Measurements from ENCODE around the gene MTMR6. TPM values are rescaled to one million over a fixed set of nuclear protein-coding genes. Genes with fewer than 3 reads are reported as not detected.

Gene MTMR6
- total RNA-seq, 1 donor from 2014 or later: 11.5 TPM

DNA sequence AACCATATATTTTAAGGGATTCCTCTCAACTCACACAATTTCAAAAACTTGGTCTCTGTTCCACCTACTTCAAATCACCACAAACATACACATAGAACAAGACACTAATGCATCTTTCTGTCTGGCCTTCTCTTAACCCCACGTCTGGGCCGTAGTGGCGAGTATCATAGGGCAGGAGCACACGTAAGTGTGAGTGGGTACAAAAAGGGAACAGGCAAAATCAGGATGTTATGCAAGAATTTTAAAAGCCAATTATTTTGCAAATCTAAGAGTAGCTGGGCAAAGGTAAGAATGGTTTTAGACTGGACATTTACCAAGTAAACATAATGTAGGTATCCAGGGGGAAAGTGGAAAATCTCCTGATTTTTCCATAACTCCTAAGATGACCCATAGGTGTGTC, 35.1 kb downstream of the MTMR6 start:
- Histone ChIP-seq H3K9ac (ENCODE audit: low read depth in 1 of 3, low read length in 3 of 3) (no peak overlapping the region), H3K36me3 (ENCODE audit: control insufficient read depth in 3 of 3, insufficient read depth in 3 of 3, low read length in 3 of 3) (peaks cover 7 to 34% (median 26%) of the 10 kb centered on the region in 3 donors), H3K4me1 (ENCODE audit: control insufficient read depth in 3 of 3, insufficient read depth in 3 of 3, low read length in 3 of 3) (no peaks in the 10 kb centered on the region), H3K4me3 (ENCODE audit: low read length in 3 of 3) (no peak overlapping the region), H3K27me3 (ENCODE audit: control insufficient read depth in 3 of 3, insufficient read depth in 3 of 3, low read length in 3 of 3) (no peaks in the 10 kb centered on the region), H3K27ac (ENCODE audit: low read depth, low read length) (no peak overlapping the region), H3K9me3 (ENCODE audit: control insufficient read depth in 3 of 3, low read length in 3 of 3) (no peaks in the 10 kb centered on the region)

DNA sequence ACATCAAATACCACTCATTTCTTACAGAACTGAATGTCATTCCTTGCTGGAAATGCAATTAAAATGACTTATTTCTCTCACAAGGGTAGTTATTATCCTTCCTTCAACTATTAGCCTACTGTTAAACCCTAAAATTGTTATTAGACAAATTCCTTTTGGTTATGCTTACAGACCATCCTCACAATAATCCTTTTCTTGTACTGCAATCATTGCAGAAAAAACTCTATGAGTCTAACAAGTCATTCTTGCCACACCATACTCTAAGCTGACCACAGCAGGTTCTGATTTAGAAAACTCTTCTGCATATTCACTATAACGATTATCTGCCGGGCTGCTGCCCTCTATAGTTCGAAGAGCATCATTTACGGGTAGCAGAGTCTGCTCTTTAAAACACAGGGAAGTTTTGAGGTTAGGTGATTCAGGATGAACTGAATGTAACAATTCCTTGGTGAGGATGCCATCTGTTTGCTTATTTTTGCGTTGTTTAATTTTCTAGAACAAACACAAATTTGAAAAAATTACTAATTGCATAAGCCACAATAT, 38.2 kb downstream of the MTMR6 start:
- H3K36me3 ChIP-seq (ENCODE audit: control insufficient read depth in 3 of 3, insufficient read depth in 3 of 3, low read length in 3 of 3): peaks cover 5 to 23% (median 5%) of the 10 kb centered on the region in 3 donors
- no peak overlapping the region for H3K27ac ChIP-seq (ENCODE audit: low read depth, low read length)
- H3K4me1 ChIP-seq (ENCODE audit: control insufficient read depth in 3 of 3, insufficient read depth in 3 of 3, low read length in 3 of 3): no peaks in the 10 kb centered on the region

DNA sequence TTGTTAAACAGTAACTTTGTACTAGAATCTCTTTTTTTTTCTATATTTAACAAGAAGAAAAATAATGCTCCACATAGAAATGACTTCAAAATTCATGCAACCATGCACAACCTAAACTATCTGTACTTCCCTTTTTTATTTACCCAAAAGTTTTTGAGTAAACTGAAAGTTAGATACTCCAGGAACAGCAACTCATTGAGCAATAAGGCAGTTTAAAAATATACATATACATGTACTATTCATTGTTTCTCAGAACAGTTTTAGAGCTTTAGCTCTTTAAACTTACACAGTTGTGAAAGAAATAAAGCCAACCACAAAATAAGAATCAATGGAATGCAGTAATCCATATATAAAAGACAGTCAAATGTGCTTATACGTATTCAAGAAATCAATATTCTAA, 39.2 kb downstream of the MTMR6 start:
- Histone ChIP-seq H3K9me3 (ENCODE audit: control insufficient read depth in 3 of 3, low read length in 3 of 3) (no peaks in the 10 kb centered on the region), H3K27me3 (ENCODE audit: control insufficient read depth in 3 of 3, insufficient read depth in 3 of 3, low read length in 3 of 3) (no peaks in the 10 kb centered on the region), H3K4me3 (ENCODE audit: low read length in 3 of 3) (no peak overlapping the region), H3K27ac (ENCODE audit: low read depth, low read length) (no peak overlapping the region), H3K9ac (ENCODE audit: low read depth in 1 of 3, low read length in 3 of 3) (no peak overlapping the region), H3K4me1 (ENCODE audit: control insufficient read depth in 3 of 3, insufficient read depth in 3 of 3, low read length in 3 of 3) (no peaks in the 10 kb centered on the region), H3K36me3 (ENCODE audit: control insufficient read depth in 3 of 3, insufficient read depth in 3 of 3, low read length in 3 of 3) (peaks cover 4 to 16% (median 5%) of the 10 kb centered on the region in 3 donors)

More for the DNA sequence above, 38.2 kb downstream of the MTMR6 start:
- Histone ChIP-seq H3K27me3 (ENCODE audit: control insufficient read depth in 3 of 3, insufficient read depth in 3 of 3, low read length in 3 of 3) (no peaks in the 10 kb centered on the region), H3K9me3 (ENCODE audit: control insufficient read depth in 3 of 3, low read length in 3 of 3) (no peaks in the 10 kb centered on the region), H3K9ac (ENCODE audit: low read depth in 1 of 3, low read length in 3 of 3) (no peak overlapping the region), H3K4me3 (ENCODE audit: low read length in 3 of 3) (no peak overlapping the region)

DNA sequence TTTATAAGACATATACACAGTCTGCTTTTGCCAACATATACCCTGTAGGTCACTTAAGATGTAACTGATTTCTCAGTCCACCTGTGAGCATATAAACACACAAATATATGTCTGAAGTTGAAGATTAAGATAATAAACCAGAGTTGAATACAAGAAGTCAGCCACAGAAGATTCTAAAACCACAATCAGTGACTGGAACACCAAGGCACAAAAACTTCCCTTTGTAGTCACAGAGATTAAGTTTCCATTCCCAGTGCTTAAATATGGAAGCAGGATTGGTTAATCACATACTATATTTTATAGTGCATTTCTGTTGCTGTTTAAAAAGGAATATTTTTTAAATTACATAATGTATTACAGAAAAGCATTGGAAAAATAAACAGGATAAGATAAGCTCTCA, 39.9 kb downstream of the MTMR6 start:
- H3K27ac ChIP-seq (ENCODE audit: low read depth, low read length): no peak overlapping the region
- H3K4me3 ChIP-seq (ENCODE audit: low read length in 3 of 3): no peak overlapping the region
- H3K9me3 ChIP-seq (ENCODE audit: control insufficient read depth in 3 of 3, low read length in 3 of 3): no peaks in the 10 kb centered on the region
- H3K36me3 ChIP-seq (ENCODE audit: control insufficient read depth in 3 of 3, insufficient read depth in 3 of 3, low read length in 3 of 3): peaks cover 0 to 14% (median 3%) of the 10 kb centered on the region in 3 donors
- H3K4me1 ChIP-seq (ENCODE audit: control insufficient read depth in 3 of 3, insufficient read depth in 3 of 3, low read length in 3 of 3): no peaks in the 10 kb centered on the region
- no peaks in the 10 kb centered on the region for H3K27me3 ChIP-seq (ENCODE audit: control insufficient read depth in 3 of 3, insufficient read depth in 3 of 3, low read length in 3 of 3)
- H3K9ac ChIP-seq (ENCODE audit: low read depth in 1 of 3, low read length in 3 of 3): no peak overlapping the region

DNA sequence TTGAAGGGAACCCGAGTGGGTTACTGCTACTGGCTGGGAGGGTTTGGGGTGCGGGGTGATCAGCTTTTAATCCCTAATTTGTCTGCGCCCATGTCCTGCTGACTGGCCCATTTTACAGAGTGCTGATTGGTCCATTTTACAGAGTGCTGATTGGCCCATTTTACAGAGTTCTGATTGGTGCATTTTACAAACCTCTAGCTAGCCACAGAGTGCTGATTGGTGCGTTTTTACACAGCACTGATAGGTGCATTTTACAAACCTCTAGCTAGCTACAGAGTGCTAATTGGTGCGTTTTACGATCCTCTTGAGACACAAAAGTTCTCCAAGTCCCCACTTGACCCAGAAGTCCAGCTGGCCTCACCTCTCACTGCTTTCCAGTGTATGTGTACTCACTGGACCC, 43.2 kb downstream of the MTMR6 start:
- H3K4me1 ChIP-seq (ENCODE audit: control insufficient read depth in 3 of 3, insufficient read depth in 3 of 3, low read length in 3 of 3): no peaks in the 10 kb centered on the region
- no peak overlapping the region for H3K9ac ChIP-seq (ENCODE audit: low read depth in 1 of 3, low read length in 3 of 3)
- H3K36me3 ChIP-seq (ENCODE audit: control insufficient read depth in 3 of 3, insufficient read depth in 3 of 3, low read length in 3 of 3): peaks cover 0 to 5% (median 0%) of the 10 kb centered on the region in 3 donors
- no peaks in the 10 kb centered on the region for H3K27me3 ChIP-seq (ENCODE audit: control insufficient read depth in 3 of 3, insufficient read depth in 3 of 3, low read length in 3 of 3)
- no peak overlapping the region for H3K27ac ChIP-seq (ENCODE audit: low read depth, low read length)
- no peaks in the 10 kb centered on the region for H3K9me3 ChIP-seq (ENCODE audit: control insufficient read depth in 3 of 3, low read length in 3 of 3)
- no peak overlapping the region for H3K4me3 ChIP-seq (ENCODE audit: low read length in 3 of 3)

DNA sequence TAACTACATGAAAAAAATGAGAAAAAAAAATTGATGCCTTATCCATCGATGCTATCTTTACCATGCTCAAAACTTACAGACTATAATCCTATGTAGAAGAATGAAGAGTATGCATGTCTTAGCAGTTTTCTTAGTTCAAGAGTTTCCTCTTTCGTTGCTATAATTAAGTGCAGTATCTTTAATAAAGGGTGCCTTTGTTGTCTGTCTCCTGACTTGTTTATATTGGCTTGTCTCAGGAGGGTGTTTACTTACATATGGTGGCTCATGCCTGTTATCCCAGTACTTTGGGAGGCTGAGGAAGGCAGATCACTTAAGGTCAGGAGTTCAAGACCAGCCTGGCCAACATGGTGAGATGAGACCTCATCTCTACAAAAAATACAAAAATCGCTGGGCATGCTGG, 44.3 kb downstream of the MTMR6 start:
- Histone ChIP-seq H3K27me3 (ENCODE audit: control insufficient read depth in 3 of 3, insufficient read depth in 3 of 3, low read length in 3 of 3) (no peaks in the 10 kb centered on the region), H3K9ac (ENCODE audit: low read depth in 1 of 3, low read length in 3 of 3) (no peak overlapping the region), H3K4me1 (ENCODE audit: control insufficient read depth in 3 of 3, insufficient read depth in 3 of 3, low read length in 3 of 3) (no peaks in the 10 kb centered on the region), H3K9me3 (ENCODE audit: control insufficient read depth in 3 of 3, low read length in 3 of 3) (no peaks in the 10 kb centered on the region), H3K27ac (ENCODE audit: low read depth, low read length) (no peak overlapping the region), H3K4me3 (ENCODE audit: low read length in 3 of 3) (no peak overlapping the region), H3K36me3 (ENCODE audit: control insufficient read depth in 3 of 3, insufficient read depth in 3 of 3, low read length in 3 of 3) (no peaks in the 10 kb centered on the region)

DNA sequence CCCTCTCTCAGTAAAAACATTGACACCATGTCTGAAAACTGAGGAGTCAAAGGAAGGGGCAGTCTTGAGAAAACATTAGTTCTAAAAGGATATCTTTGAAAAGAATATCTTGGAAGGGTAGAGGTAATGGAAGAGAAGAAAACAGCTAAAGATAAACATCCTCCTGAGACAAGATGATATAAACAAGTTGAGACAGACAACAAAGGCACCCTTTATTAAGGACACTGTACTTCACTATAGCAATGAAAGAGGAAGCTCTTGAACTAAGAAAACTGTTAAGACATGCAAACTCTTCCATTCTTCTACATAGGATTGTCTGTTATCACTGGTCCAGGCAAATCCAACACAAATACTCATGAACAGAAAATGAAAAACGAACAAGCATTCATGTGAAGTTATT, 46.3 kb downstream of the MTMR6 start:
- Histone ChIP-seq H3K36me3 (ENCODE audit: control insufficient read depth in 3 of 3, insufficient read depth in 3 of 3, low read length in 3 of 3) (no peaks in the 10 kb centered on the region), H3K4me3 (ENCODE audit: low read length in 3 of 3) (no peak overlapping the region), H3K9ac (ENCODE audit: low read depth in 1 of 3, low read length in 3 of 3) (no peak overlapping the region), H3K4me1 (ENCODE audit: control insufficient read depth in 3 of 3, insufficient read depth in 3 of 3, low read length in 3 of 3) (no peaks in the 10 kb centered on the region), H3K27me3 (ENCODE audit: control insufficient read depth in 3 of 3, insufficient read depth in 3 of 3, low read length in 3 of 3) (no peaks in the 10 kb centered on the region), H3K9me3 (ENCODE audit: control insufficient read depth in 3 of 3, low read length in 3 of 3) (no peaks in the 10 kb centered on the region), H3K27ac (ENCODE audit: low read depth, low read length) (no peak overlapping the region)

DNA sequence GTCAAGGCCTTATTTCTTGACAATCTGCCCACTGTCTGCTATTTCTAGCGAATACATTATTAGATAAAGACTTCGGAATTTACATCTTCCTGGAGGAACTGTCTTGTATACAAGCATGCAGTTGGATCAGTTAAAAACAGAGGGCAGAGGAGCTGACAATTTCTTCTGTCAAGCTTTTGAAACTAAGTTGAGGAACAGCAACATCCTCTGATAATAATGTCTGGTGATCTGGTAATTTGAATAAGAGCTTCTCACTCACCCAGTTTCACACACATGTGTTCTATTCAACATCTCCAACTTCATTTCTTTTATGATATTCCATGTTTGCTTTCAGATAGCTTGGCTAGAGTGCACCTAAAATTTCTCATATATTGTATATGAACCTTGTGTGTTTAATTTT, 50.2 kb downstream of the MTMR6 start:
- Histone ChIP-seq H3K4me1 (ENCODE audit: control insufficient read depth in 3 of 3, insufficient read depth in 3 of 3, low read length in 3 of 3) (no peaks in the 10 kb centered on the region), H3K9ac (ENCODE audit: low read depth in 1 of 3, low read length in 3 of 3) (no peak overlapping the region), H3K27ac (ENCODE audit: low read depth, low read length) (no peak overlapping the region), H3K4me3 (ENCODE audit: low read length in 3 of 3) (no peak overlapping the region), H3K9me3 (ENCODE audit: control insufficient read depth in 3 of 3, low read length in 3 of 3) (no peaks in the 10 kb centered on the region), H3K36me3 (ENCODE audit: control insufficient read depth in 3 of 3, insufficient read depth in 3 of 3, low read length in 3 of 3) (no peaks in the 10 kb centered on the region), H3K27me3 (ENCODE audit: control insufficient read depth in 3 of 3, insufficient read depth in 3 of 3, low read length in 3 of 3) (no peaks in the 10 kb centered on the region)

DNA sequence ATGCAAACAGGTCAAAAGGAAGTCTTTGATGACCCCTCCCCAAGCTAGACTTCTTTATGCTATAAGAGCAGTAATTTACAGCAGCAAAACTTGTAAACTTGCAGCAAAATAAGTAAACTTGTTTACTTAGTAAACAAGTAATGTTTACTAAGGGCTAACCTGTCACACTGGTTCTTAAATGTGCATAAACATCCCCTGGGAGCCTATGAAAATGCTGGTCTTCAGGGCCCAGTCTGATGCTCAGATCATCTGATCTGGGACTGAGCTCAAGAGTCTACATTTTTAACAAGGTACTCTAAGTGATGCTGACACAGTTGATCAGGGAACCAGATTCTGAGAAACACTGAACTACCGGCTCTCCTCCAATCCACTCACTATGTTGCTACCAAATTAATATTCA, 53.4 kb downstream of the MTMR6 start:
- no peak overlapping the region for H3K9ac ChIP-seq (ENCODE audit: low read depth in 1 of 3, low read length in 3 of 3)
- H3K36me3 ChIP-seq (ENCODE audit: control insufficient read depth in 3 of 3, insufficient read depth in 3 of 3, low read length in 3 of 3): no peaks in the 10 kb centered on the region
- no peaks in the 10 kb centered on the region for H3K4me1 ChIP-seq (ENCODE audit: control insufficient read depth in 3 of 3, insufficient read depth in 3 of 3, low read length in 3 of 3)
- H3K9me3 ChIP-seq (ENCODE audit: control insufficient read depth in 3 of 3, low read length in 3 of 3): no peaks in the 10 kb centered on the region
- H3K27me3 ChIP-seq (ENCODE audit: control insufficient read depth in 3 of 3, insufficient read depth in 3 of 3, low read length in 3 of 3): peaks cover 0 to 5% (median 4%) of the 10 kb centered on the region in 3 donors
- no peak overlapping the region for H3K27ac ChIP-seq (ENCODE audit: low read depth, low read length)
- no peak overlapping the region for H3K4me3 ChIP-seq (ENCODE audit: low read length in 3 of 3)

DNA sequence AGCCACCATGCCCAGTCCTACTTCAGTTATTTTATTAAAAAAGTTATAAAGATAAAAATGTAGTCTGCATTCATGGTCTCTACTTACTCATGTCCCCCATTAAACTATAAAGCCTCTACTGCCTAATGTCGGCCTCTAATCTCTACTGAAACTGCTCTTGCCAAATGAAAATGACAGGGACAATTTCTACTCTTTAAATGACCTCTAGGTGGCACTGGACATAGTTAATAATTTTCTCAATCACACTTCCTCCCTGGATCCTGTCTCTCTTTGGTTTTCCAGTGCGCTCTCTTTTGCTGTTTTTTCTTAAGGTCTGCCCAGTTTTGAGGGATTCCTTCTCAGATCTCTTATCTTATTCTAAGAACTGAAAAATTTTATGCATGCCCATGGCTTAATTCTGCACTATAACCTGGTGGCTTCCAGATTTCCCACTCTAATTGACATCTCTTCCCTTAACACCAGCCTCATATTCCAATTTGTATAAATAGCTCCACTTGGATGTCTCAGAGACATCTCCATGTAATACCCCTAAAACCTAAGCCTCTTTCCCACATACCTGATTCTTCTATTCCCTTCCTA, 54.3 kb downstream of the MTMR6 start:
- Histone ChIP-seq H3K4me1 (ENCODE audit: control insufficient read depth in 3 of 3, insufficient read depth in 3 of 3, low read length in 3 of 3) (no peaks in the 10 kb centered on the region), H3K9ac (ENCODE audit: low read depth in 1 of 3, low read length in 3 of 3) (no peak overlapping the region), H3K9me3 (ENCODE audit: control insufficient read depth in 3 of 3, low read length in 3 of 3) (no peaks in the 10 kb centered on the region), H3K27me3 (ENCODE audit: control insufficient read depth in 3 of 3, insufficient read depth in 3 of 3, low read length in 3 of 3) (peaks cover 0 to 5% (median 4%) of the 10 kb centered on the region in 3 donors), H3K4me3 (ENCODE audit: low read length in 3 of 3) (no peak overlapping the region), H3K36me3 (ENCODE audit: control insufficient read depth in 3 of 3, insufficient read depth in 3 of 3, low read length in 3 of 3) (no peaks in the 10 kb centered on the region), H3K27ac (ENCODE audit: low read depth, low read length) (no peak overlapping the region)
